ENCODE measurements around the gene LGALS3. TPM values are rescaled to one million over a fixed set of nuclear protein-coding genes. Genes with fewer than 3 reads are reported as not detected.

The LGALS3 gene
- total RNA-seq, 4 donors from 2014 or later, result 325 to 450 (median 349) TPM

DNA sequence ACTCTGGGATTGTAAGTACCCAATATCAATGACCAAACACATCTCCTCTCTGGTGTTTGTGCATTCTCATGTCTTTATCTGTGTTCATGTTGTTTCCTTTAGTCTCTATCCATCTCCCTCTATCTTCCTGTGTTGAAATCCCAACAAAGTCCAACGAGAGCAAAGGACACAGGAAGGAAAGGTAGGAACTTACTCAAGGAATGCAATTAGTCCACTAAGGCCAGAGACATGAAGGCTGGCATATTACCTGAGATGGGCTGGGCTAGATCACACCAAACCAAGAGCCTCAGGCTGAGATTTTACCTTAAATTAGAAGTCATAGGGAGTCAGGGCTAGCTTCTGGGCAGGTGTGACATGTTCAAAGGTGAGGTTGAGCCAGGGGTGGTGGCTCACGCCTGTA lies 14.3 kb upstream of the LGALS3 start:
- ATAC-seq (ENCODE audit: low FRiP score) (no peak), DNase-seq (ENCODE audit: low spot score) (no peak)
- TF ChIP-seq, protein P1, sequence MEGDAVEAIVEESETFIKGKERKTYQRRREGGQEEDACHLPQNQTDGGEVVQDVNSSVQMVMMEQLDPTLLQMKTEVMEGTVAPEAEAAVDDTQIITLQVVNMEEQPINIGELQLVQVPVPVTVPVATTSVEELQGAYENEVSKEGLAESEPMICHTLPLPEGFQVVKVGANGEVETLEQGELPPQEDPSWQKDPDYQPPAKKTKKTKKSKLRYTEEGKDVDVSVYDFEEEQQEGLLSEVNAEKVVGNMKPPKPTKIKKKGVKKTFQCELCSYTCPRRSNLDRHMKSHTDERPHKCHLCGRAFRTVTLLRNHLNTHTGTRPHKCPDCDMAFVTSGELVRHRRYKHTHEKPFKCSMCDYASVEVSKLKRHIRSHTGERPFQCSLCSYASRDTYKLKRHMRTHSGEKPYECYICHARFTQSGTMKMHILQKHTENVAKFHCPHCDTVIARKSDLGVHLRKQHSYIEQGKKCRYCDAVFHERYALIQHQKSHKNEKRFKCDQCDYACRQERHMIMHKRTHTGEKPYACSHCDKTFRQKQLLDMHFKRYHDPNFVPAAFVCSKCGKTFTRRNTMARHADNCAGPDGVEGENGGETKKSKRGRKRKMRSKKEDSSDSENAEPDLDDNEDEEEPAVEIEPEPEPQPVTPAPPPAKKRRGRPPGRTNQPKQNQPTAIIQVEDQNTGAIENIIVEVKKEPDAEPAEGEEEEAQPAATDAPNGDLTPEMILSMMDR (IDR thresholded peaks at IDR 0.05), result no peak

DNA sequence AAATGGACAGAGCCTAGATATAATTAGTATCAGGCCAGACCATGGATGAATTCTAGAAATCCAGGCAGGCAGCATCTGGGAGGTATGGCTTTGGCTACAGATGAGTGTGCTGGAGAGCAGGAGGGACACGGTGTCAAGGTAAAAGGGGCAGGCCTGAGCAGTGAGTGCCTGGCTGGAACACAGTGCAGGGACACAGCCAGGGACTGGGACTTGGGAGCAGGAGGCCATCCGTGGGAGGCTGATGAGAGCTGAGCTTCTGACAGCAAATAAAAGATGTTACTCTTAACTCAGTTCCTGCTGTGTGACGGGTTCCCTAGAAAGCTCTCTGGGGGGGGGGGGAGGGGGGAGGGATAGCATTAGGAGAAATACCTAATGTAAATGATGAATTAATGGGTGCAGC lies 13.6 kb upstream of the LGALS3 start:
- no peak for DNase-seq (ENCODE audit: low spot score)
- ATAC-seq (ENCODE audit: low FRiP score), result no peak
- TF ChIP-seq, protein P1 (IDR thresholded peaks at IDR 0.05), result no peak

DNA sequence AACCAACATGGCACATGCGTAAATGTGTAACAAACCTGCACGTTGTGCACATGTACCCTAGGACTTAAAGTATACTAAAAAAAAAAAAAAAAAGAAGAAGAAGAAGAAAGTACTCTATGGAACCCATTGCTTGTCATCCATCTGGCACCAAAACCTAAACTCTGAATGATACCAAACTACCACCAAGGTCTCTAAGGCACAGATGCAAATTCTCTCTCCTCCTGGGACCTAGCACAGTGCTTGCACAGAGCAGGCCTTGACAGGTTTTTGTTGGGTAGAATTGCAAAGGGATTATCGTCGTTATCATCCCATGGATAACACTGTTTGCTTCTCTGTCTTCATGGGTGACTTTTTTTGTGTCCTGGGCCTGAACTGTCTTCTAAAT lies 13.2 kb upstream of the LGALS3 start:
- TF ChIP-seq, protein P1 (IDR thresholded peaks at IDR 0.05), result no peak
- DNase-seq (ENCODE audit: low spot score), result no peak

DNA sequence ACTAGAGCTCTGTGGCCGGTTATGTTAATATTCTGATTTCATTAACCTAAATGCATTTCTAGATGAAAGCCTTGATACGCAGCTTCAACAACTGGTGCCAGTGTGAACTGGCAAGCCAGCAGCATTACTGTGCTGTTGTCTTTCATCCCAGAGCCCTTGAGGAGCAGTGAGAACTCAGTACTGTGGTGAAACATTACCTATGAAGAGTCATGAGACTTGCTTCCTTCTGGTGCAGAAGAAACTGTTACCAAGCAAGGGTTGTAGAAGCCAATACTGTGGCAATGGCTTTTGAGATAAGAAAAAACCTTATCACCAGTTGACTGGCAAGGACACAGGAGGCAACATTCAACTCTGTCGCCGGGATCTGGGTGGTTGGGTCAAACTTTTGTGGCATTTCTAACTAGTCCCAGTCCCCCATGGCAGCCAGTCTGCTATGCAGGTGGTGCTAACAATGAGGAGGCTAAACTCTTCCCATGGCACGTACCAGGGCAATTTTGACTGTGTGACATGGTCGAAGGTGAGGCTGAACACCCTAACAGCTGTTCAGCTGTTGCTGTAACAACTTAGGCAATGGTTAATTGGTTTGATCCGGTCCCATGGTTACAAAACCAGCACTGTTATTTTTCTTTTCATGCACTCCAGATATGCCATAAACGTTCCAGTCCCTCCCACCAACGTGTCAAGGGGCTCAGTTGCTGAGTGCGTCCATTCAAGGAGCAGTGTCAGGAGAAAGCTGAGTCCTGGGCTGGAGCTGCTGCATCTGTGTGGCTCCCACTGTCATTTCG lies 12.6 kb upstream of the LGALS3 start:
- DNase-seq (ENCODE audit: low spot score) (no peak), ATAC-seq (ENCODE audit: low FRiP score) (no peak)
- TF ChIP-seq, protein P1 (IDR thresholded peaks at IDR 0.05), result no peak

More for the DNA sequence above, 13.2 kb upstream of the LGALS3 start:
- no peak for ATAC-seq (ENCODE audit: low FRiP score)

DNA sequence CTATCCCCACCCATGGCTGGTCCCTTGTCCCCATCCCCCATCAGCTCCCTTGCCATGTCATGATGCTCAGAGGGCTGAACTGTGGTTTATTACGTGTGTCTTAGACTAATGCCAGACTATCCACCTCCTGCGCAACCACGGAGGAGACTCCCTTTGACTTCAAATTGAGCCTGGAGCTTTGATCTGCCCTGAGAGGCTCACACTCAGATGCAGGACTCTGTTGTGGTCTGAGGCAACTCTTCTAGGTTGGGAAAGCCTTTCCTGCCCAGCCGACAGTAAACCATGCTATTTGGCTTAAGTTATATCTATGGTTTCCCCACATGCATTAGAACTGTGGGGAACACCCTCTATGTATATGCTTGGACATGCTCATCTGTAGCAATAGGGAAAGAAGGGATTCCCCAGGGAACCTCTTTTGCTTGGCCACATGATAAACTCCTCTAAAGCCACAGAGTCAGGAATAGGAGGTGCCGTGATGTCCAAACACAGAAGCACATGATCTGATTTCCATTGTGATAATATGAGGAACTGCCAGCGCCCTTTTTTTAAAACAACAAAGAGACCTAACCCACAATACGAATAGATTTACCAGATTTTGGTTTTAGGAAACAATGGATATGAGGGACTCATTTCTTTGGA lies 11.1 kb upstream of the LGALS3 start:
- ATAC-seq (ENCODE audit: low FRiP score) (no peak), DNase-seq (ENCODE audit: low spot score) (no peak)
- TF ChIP-seq, protein P1 (IDR thresholded peaks at IDR 0.05), result no peak

DNA sequence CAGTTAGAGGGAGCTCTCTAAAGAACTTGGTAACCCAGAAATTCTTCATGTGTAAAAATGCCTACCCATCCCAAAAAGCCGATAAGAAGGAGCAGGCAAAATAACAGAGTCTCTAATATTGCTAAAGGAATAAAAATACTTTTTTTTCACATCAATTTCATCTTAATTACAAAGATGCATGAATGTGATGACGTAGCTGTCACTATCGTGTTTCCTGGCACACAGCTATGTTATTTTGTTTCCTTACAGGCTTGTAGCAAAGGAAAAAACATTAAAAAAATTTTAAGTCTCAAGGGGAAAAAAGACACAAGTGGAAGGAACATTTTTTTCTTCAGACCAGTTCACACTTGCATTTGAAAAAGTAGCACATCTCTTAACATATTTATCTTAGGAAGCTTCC lies 10.3 kb upstream of the LGALS3 start:
- DNase-seq (ENCODE audit: low spot score) (no peak), ATAC-seq (ENCODE audit: low FRiP score) (no peak)
- TF ChIP-seq, protein P1 (IDR thresholded peaks at IDR 0.05), result no peak
